Vagina (tissue), 2 donors: ENCODE data around the gene MYL5. TPM values are rescaled to one million over a fixed set of nuclear protein-coding genes. Genes with fewer than 3 reads are reported as not detected.
"Not testable (repeated sequence)": the region's sequence is repeated elsewhere in the genome, so short reads cannot be mapped to it uniquely, and the experiment has no call there.

Experiments
- DNase-seq, 2 donors: peaks; one replicate each; pipeline ENCODE4 v3.0.0-alpha.2; 2017; ENCODE audit errors: extremely low spot score in 2 of 2
- H3K27ac ChIP-seq: fragments of 200-600 bp; sonication (generic); one replicate; pipeline ENCODE4 v1.5.1; 2019
- H3K27me3 ChIP-seq: fragments of 200-600 bp; sonication (generic); one replicate; pipeline ENCODE4 v1.5.1; 2019
- H3K36me3 ChIP-seq, 2 donors: fragments of 200-600 bp; sonication (generic); one replicate each; pipeline ENCODE4 v1.5.1; 2017 to 2019
- H3K4me1 ChIP-seq: fragments of 200-600 bp; sonication (generic); one replicate; pipeline ENCODE4 v1.5.1; 2019
- H3K4me3 ChIP-seq, 2 donors: fragments of 200-600 bp; sonication (generic); 1 replicate in 1 of 2; 2 replicates in 1 of 2; pipeline ENCODE4 v1.5.1; 2016 to 2019
- H3K9me3 ChIP-seq: fragments of 200-600 bp; sonication (generic); one replicate; pipeline ENCODE4 v1.5.1; 2019
- POLR2A ChIP-seq, 2 donors: fragments of 450-650 bp; IDR thresholded peaks; one replicate each; pipeline ENCODE4 v1.6.1; 2017; ENCODE audit warnings: antibody characterized with exemption in 2 of 2, mild to moderate bottlenecking in 2 of 2, moderate library complexity in 2 of 2
- POLR2AphosphoS5 ChIP-seq, 2 donors: sonication (generic); formaldehyde crosslinking; IDR thresholded peaks; one replicate each; pipeline ENCODE4 v1.9.0; 2017; ENCODE audit warnings: antibody characterized with exemption in 2 of 2, mild to moderate bottlenecking in 2 of 2, low read depth in 1 of 2; ENCODE audit not compliant: insufficient read depth in 1 of 2
- intact Hi-C: fragments of 100-400 bp; cut with DNase I; formaldehyde crosslinking; loops from one replicate; pipeline ENCODE4 v1.15.1; 2023
- total RNA-seq: library from RNA; depleted of rRNA; stranded (reverse); fragments of >200 nt; gene quantifications from one replicate; pipeline ENCODE4 v1.2.3, GENCODE V29; 2016
- TF ChIP-seq, protein P1 (sequence below), 3 experiments: fragments of 450-650 bp in 2 of 3; fragments of 200-600 bp in 1 of 3; sonication (generic) in 1 of 3; IDR thresholded peaks; one replicate each; pipeline ENCODE4 v1.5.1; 2017 to 2019; ENCODE audit warnings: antibody characterized with exemption in 3 of 3, mild to moderate bottlenecking in 2 of 3, moderate library complexity in 2 of 3

The MYL5 gene
- total RNA-seq, 1 donor from 2014 or later: 3.4 TPM

DNA sequence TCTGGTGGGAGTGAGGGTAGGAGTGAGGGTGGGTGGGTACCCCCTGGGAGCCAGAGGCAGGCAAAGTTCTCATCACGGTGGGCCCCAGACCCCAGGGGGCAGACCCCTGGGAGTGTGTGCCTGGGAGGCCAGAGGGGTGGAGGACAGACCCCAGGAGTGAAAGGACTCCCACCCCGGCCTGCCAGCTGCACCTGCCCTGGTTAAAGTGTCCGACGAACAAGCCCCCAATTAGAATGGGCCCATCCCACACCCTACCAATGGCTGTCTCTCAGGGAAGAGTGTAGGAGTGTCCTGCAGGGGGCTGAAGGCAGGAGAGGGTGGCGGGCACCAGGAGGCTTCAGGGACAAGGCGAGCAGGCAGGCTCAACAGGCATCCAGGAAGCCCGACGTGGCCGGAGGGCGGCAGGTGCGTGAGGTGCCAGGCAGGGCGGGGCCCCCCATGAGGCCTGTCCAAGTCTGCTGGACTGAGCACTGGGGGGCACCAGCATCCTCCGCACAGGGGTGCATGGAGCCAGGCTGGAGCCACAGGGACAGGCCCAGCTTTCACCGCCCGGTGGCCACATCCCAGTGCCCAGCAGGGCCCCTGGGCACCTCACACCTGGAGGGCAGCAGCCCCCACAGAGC is 40.3 kb upstream of the MYL5 start:
- no peak overlapping the region for H3K4me3 ChIP-seq
- H3K27me3 ChIP-seq: no peaks in the 10 kb centered on the region
- no peak overlapping the region for H3K27ac ChIP-seq
- H3K36me3 ChIP-seq: no peaks in the 10 kb centered on the region
- H3K9me3 ChIP-seq: no peaks in the 10 kb centered on the region
- intact Hi-C loops: no loop called here
- H3K4me1 ChIP-seq: no peaks in the 10 kb centered on the region
- DNase-seq: no peak
- TF ChIP-seq POLR2A (IDR thresholded peaks at IDR 0.05) (no peak), POLR2AphosphoS5 (IDR thresholded peaks at IDR 0.05; ENCODE audit: insufficient read depth in 1 of 2, low read depth in 1 of 2) (no peak)
- TF ChIP-seq, protein P1, sequence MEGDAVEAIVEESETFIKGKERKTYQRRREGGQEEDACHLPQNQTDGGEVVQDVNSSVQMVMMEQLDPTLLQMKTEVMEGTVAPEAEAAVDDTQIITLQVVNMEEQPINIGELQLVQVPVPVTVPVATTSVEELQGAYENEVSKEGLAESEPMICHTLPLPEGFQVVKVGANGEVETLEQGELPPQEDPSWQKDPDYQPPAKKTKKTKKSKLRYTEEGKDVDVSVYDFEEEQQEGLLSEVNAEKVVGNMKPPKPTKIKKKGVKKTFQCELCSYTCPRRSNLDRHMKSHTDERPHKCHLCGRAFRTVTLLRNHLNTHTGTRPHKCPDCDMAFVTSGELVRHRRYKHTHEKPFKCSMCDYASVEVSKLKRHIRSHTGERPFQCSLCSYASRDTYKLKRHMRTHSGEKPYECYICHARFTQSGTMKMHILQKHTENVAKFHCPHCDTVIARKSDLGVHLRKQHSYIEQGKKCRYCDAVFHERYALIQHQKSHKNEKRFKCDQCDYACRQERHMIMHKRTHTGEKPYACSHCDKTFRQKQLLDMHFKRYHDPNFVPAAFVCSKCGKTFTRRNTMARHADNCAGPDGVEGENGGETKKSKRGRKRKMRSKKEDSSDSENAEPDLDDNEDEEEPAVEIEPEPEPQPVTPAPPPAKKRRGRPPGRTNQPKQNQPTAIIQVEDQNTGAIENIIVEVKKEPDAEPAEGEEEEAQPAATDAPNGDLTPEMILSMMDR (IDR thresholded peaks at IDR 0.05): no peak

DNA sequence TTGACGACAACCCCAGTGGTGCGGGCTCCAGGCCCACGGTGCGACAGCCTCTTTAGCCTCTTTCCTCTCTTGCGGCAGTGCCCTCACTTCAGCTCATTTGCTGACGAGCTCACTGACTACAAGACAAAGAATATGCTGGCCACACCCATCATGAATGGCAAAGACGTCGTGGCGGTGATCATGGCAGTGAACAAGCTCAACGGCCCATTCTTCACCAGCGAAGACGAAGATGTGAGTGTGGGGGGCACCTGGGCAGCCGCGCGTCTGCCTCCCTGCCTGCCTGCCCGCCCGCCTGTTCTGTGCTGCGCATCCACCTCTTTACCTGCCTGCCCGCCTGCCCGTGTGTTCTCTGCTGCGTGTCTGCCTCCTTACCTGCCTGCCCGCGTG is 39.8 kb upstream of the MYL5 start:
- intact Hi-C loops: no loop called here
- no peak for TF ChIP-seq POLR2AphosphoS5 (IDR thresholded peaks at IDR 0.05; ENCODE audit: insufficient read depth in 1 of 2, low read depth in 1 of 2)
- TF ChIP-seq, protein P1 (IDR thresholded peaks at IDR 0.05): no peak
- TF ChIP-seq POLR2A (IDR thresholded peaks at IDR 0.05): no peak
- Histone ChIP-seq H3K27ac (no peak overlapping the region), H3K9me3 (no peaks in the 10 kb centered on the region), H3K4me3 (no peak overlapping the region), H3K36me3 (no peaks in the 10 kb centered on the region), H3K27me3 (no peaks in the 10 kb centered on the region), H3K4me1 (no peaks in the 10 kb centered on the region)
- no peak for DNase-seq

DNA sequence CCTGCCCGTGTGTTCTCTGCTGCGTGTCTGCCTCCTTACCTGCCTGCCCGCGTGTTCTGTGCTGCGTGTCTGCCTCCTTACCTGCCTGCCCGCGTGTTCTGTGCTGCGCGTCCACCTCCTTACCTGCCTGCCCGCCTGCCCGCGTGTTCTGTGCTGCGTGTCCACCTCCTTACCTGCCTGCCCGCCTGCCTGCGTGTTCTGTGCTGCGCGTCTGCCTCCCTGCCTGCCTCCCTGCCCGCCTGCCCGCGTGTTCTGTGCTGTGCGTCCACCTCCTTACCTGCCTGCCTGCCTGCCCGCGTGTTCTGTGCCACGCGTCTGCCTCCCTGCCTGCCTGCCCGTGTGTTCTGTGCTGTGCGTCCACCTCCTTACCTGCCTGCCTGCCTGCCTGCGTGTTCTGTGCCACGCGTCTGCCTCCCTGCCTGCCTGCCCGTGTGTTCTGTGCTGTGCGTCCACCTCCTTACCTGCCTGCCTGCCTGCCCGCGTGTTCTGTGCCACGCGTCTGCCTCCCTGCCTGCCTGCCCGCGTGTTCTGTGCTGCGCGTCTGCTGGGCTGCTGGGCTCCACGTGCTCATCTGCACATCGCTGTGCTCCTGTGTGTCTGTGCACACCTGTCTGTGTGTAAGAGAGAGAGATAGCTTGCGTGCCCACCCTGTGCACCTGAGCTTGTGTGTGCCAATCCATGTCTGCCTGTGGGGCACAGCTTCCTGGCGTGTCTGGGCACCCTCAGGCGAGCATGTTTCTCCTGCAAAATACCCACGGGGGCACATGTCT is 39.1 kb upstream of the MYL5 start:
- DNase-seq, H3K27ac ChIP-seq, H3K27me3 ChIP-seq, H3K36me3 ChIP-seq, H3K9me3 ChIP-seq, H3K4me1 ChIP-seq, H3K4me3 ChIP-seq, intact Hi-C loops: not testable (repeated sequence)

DNA sequence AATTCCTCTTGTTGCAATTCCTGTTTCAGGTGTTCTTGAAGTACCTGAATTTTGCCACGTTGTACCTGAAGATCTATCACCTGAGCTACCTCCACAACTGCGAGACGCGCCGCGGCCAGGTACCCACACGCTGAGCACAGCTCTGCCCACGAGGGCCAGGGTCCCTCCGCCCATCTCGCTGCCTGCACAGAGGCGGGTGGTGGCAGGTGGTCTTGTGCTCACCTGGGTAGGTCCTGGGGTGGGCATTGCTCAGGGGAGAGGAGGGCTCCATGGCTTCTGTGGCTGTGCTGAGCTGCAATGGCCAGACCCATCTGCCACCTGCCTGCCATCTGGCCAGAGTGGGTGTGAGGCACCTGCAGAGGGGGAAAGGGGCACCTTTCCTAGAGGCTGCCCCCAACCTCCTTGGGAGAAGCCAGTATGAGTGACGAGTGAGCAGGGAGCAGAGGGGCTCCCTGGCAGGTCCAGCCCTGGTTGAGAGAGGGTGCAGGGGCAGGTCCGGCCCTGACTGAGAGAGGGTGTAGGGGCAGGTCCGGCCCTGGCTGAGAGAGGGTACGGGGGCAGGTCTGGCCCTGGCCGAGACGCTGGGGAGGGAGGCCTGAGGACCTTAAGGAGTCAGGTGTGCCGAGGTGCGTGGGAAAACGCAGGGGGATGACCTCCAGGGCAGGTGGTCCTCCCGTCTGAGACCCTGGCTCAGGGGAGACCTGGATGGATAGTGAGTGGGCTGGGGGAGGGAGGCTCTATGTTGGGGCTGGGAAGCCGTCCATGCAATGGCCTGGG is 38.3 kb upstream of the MYL5 start:
- H3K27ac ChIP-seq: no peak overlapping the region
- no peaks in the 10 kb centered on the region for H3K9me3 ChIP-seq
- no peaks in the 10 kb centered on the region for H3K27me3 ChIP-seq
- no peak overlapping the region for H3K4me3 ChIP-seq
- DNase-seq: no peak
- no peaks in the 10 kb centered on the region for H3K4me1 ChIP-seq
- intact Hi-C loops: no loop called here
- H3K36me3 ChIP-seq: no peaks in the 10 kb centered on the region
- TF ChIP-seq, protein P1 (IDR thresholded peaks at IDR 0.05): no peak
- TF ChIP-seq POLR2A (IDR thresholded peaks at IDR 0.05) (no peak), POLR2AphosphoS5 (IDR thresholded peaks at IDR 0.05; ENCODE audit: insufficient read depth in 1 of 2, low read depth in 1 of 2) (no peak)

DNA sequence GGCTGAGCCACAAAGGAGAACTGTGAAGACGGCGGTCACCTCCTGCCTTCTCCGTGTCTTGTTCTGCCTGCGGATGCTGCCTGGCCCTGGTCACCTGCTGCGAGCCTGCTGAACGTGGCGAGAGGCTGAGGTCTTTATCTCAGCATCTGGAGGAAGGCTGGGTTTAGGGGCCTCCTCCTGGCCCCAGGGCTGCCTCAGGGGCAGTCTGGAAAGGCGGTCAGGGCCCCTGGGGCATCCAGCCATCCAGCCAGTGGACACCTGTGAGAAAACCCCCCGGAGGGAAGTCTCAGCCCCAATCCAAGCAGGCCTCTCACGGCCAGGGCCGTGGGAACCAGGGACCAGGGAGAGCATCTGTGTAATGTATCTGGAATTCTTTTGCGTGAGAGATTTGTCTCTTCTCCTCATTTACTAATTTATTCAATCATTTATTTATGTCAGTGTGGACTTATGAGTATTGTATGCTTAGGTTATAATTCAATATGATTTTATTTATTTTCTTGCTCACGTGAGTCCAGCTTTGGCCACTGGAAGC is 37.6 kb upstream of the MYL5 start:
- H3K4me1 ChIP-seq: no peaks in the 10 kb centered on the region
- intact Hi-C loops: no loop called here
- H3K4me3 ChIP-seq: no peak overlapping the region
- no peak overlapping the region for H3K27ac ChIP-seq
- DNase-seq: no peak
- no peaks in the 10 kb centered on the region for H3K9me3 ChIP-seq
- TF ChIP-seq POLR2AphosphoS5 (IDR thresholded peaks at IDR 0.05; ENCODE audit: insufficient read depth in 1 of 2, low read depth in 1 of 2) (no peak), POLR2A (IDR thresholded peaks at IDR 0.05) (no peak)
- TF ChIP-seq, protein P1 (IDR thresholded peaks at IDR 0.05): no peak
- no peaks in the 10 kb centered on the region for H3K27me3 ChIP-seq
- no peaks in the 10 kb centered on the region for H3K36me3 ChIP-seq
